Activated CD8-positive, alpha-beta memory T cell treated with anti-CD3 and anti-CD28 coated beads, Interleukin-2, amount 50 U/mL, for 24 hours (primary cell): Measurements from ENCODE around the gene GPR62.
"Not testable (repeated sequence)": the region's sequence is repeated elsewhere in the genome, so short reads cannot be mapped to it uniquely, and the experiment has no call there.

Source experiments
- DNase-seq: peaks from one replicate; pipeline ENCODE4 v3.0.0-alpha.2; 2020; ENCODE audit errors: extremely low read depth

The GPR62 gene

GRCh38 chr3:51955175-51955892 is at the start of gene GPR62:
Gene GPR62, plus strand, starts transcription at chr3:51955381. Its CDS starts 272 bp downstream, at chr3:51955653.
- no peak for DNase-seq

- no peak for DNase-seq
These were observed 47.2 kb upstream of the GPR62 start for GRCh38 chr3:51908026-51908425.

GRCh38 chr3:51916418-51916817 is 38.8 kb upstream of the GPR62 start:
- no peak for DNase-seq

DNA sequence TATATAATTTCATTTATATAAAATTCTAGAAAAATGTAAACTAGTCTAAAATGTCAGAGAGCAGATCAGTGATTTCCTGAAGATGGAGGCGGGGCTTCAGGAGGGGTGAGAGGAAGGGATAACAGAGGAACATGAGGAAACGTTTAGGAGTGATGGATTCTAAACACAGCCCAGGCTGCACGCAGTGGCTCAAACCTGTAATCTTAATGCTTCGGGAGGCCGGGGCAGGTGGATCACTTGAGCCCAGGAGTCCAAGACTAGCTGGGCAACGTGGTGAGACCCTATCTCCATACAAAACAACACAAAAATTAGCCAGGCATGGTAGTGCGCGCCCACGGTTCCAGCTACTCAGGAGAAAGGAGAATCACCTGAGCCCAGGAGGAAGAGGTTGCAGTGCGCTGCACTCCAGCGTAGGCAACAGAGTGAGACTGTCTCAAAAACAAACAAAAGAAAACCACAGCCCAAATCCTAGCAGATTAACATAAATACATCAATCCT is 34.1 kb upstream of the GPR62 start:
- DNase-seq: no peak

- DNase-seq: no peak
These were observed 27.9 kb upstream of the GPR62 start for GRCh38 chr3:51927061-51927977.

DNA sequence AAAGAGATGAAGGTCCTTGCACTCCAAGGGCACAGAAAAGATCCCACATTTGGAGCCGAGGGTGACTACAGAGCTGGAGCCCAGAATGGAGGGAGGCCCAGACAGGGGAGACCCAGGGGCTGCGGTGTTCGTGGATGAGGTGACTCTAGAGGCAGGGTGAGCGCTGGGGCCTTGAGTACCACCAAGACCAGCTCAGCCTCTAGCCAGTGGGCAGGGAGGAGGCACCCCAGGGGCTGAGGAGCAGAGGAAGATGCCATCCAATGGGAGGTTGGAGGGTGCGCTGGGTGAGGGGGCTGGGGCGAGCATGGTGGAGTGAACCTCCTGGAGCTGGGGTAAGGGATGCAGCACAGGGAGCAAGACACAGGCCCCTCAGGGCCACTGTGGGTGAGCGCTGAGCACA is 26.7 kb upstream of the GPR62 start:
- no peak for DNase-seq

GRCh38 chr3:51928981-51929380 is 26.2 kb upstream of the GPR62 start:
- DNase-seq: not testable (repeated sequence)

DNA sequence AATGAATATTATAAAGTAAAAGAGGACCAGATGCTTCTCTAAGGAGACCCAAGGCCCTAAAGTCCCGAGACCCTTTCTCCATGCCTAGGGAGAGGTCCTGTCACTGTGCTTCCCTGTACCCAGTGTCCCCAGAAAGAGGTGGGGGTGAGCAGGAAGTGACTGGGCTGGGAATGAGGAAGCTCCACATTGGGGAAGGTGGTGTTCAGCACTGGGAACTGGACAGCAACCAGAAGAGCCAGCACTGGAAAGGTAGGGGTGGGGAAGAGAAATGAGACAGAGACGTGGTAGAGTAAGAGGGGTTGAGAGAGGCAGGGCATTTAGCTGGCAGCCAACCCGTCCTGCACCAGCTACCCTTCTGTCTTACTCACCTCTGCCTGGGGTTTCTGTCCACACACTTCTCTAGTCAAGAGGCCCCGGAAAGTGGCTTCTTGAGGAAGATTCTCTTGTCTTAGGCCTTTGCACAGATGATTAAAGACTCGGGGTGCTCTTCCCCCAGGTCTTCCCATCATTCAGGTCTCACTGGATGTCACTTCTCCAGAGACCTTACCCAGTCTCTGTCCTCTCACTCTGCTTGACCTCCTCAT is 25.7 kb upstream of the GPR62 start:
- DNase-seq: no peak

DNA sequence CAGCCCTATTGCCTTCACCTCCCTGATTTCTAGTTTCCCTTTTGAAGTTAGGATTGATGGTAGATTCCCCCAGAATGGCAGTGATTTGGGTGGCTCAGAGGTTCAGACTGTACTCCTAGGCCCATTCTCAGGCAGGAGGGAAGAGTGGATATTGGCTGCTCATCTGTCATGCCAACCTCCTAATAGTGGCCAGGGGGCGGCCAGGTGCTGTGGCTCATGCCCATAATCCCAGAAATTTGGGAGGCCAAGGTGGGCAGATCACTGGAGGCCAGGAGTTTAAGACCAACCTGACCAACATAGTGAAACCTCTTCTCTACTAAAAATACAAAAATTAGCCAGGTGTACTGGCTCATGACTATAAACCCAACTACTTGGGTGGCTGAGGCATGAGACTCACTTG is 24.7 kb upstream of the GPR62 start:
- no peak for DNase-seq

DNA sequence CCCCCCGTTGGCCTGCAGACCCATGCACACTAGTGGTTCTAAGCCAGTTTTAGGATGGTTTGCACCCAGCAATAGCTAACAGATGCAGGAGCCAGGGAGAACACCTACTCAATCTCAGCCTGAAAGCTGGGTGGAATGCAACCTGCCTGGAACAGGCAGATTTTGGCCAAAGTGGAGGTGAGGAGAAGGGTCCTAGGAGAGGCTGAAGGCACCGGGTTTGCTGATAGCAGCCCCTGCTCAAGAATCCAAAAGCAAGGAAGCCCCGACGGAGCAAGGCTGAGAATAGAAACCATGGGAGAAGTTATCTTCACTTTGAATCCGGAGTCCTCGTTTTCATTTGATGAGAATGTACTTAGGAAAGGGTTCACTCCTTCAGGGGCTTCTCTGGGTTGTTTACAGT is 23.4 kb upstream of the GPR62 start:
- no peak for DNase-seq

GRCh38 chr3:51932471-51933370 is 22.5 kb upstream of the GPR62 start:
- no peak for DNase-seq

- DNase-seq: no peak
These were observed 21.6 kb upstream of the GPR62 start for GRCh38 chr3:51933471-51934138.

GRCh38 chr3:51934139-51934850 is 20.9 kb upstream of the GPR62 start:
- no peak for DNase-seq

GRCh38 chr3:51934991-51935885 is 19.9 kb upstream of the GPR62 start:
- DNase-seq: no peak

- no peak for DNase-seq
These were observed 19.1 kb upstream of the GPR62 start for GRCh38 chr3:51935886-51936755.

DNA sequence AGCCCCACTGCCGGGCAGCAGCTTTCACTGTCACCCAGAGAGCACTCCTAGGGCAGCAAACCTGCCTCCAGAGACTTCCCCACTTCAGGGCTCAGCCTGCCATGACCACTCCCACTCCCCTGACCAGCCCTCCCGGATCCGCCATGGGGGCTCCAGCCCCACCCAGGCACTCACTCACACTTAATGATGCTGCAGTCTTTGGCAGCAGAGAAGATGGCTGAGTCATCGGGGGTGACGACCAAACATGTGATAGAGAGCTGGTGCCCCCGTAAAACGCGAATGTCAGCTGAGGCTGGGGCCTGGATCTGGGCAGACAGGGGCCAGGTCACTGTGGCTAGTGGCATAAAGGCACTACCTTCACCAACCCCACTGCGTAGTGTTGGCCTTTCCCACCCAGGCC is 18.2 kb upstream of the GPR62 start:
- DNase-seq: no peak

GRCh38 chr3:51937611-51938450 is 17.4 kb upstream of the GPR62 start:
- DNase-seq: no peak
